Measurements from ENCODE around the gene UBAC1. TPM values are rescaled to one million over a fixed set of nuclear protein-coding genes. Genes with fewer than 3 reads are reported as not detected.
"Not testable (repeated sequence)": the region's sequence is repeated elsewhere in the genome, so short reads cannot be mapped to it uniquely, and the experiment has no call there.

UBAC1 gene
- total RNA-seq, 6 experiments from 2014 or later, result 15.2 to 27.0 (median 16.5) TPM

GRCh38 chr9:135948968-135949367, 12.2 kb downstream of the UBAC1 start:
- 67% methylated on average over 3 of the region's 4 CpGs for WGBS (ENCODE audit: insufficient coverage, low coverage, low lambda C conversion rate, missing lambda C conversion rate)
- ATAC-seq (no peak), DNase-seq (no peak)
- no peaks in the 10 kb centered on the region for H3K9me3 ChIP-seq
- H3K27me3 ChIP-seq, result no peaks in the 10 kb centered on the region
- TF ChIP-seq CTCF (IDR thresholded peaks at IDR 0.05) (no peak), POLR2A (IDR thresholded peaks at IDR 0.05) (no peak)
- peaks cover 0 to 50% (median 20%) of the 10 kb centered on the region in 4 donors for H3K36me3 ChIP-seq
- H3K27ac ChIP-seq, result no peak overlapping the region
- intact Hi-C loops (cut with DNase I), result no loop called here
- peaks cover 0 to 13% (median 0%) of the 10 kb centered on the region in 4 donors for H3K4me1 ChIP-seq
- no peak overlapping the region for H3K4me3 ChIP-seq

- Histone ChIP-seq H3K4me3 (no peak overlapping the region), H3K9me3 (no peaks in the 10 kb centered on the region), H3K27me3 (no peaks in the 10 kb centered on the region), H3K27ac (no peak overlapping the region), H3K4me1 (peaks cover 0 to 13% (median 0%) of the 10 kb centered on the region in 4 donors), H3K36me3 (peaks cover 0 to 52% (median 19%) of the 10 kb centered on the region in 4 donors)
- WGBS (ENCODE audit: insufficient coverage, low coverage, low lambda C conversion rate, missing lambda C conversion rate), result 100% methylated on average over 5 of the region's 11 CpGs
- intact Hi-C loops (cut with DNase I), result no loop called here
- DNase-seq (no peak), ATAC-seq (no peak)
- TF ChIP-seq CTCF (IDR thresholded peaks at IDR 0.05), result no peak
- TF ChIP-seq POLR2A (IDR thresholded peaks at IDR 0.05), result no peak
These were observed 12.7 kb downstream of the UBAC1 start for GRCh38 chr9:135948446-135948845.

GRCh38 chr9:135947582-135947981, 13.6 kb downstream of the UBAC1 start:
- H3K4me1 ChIP-seq, result peaks cover 0 to 7% (median 0%) of the 10 kb centered on the region in 4 donors
- intact Hi-C loops (cut with DNase I), result no loop called here
- no peaks in the 10 kb centered on the region for H3K9me3 ChIP-seq
- no peaks in the 10 kb centered on the region for H3K27me3 ChIP-seq
- TF ChIP-seq CTCF (IDR thresholded peaks at IDR 0.05) (no peak), POLR2A (IDR thresholded peaks at IDR 0.05) (no peak)
- no peak for DNase-seq
- H3K36me3 ChIP-seq, result peaks cover 0 to 57% (median 18%) of the 10 kb centered on the region in 4 donors
- 96% methylated on average over 10 of the region's 18 CpGs for WGBS (ENCODE audit: insufficient coverage, low coverage, low lambda C conversion rate, missing lambda C conversion rate)
- ATAC-seq, result no peak
- no peak overlapping the region for H3K27ac ChIP-seq
- H3K4me3 ChIP-seq, result no peak overlapping the region

- H3K27me3 ChIP-seq; ATAC-seq; DNase-seq; H3K4me1 ChIP-seq; H3K27ac ChIP-seq; H3K9me3 ChIP-seq; H3K4me3 ChIP-seq; intact Hi-C loops (cut with DNase I): not testable (repeated sequence)
- H3K36me3 ChIP-seq, result peaks cover 0 to 61% (median 19%) of the 10 kb centered on the region in 4 donors
- WGBS (ENCODE audit: insufficient coverage, low coverage, low lambda C conversion rate, missing lambda C conversion rate), result 92% methylated on average over 18 of the region's 19 CpGs
These were observed 14.1 kb downstream of the UBAC1 start for GRCh38 chr9:135947105-135947504.

- no peak for ATAC-seq
- no peak overlapping the region for H3K27ac ChIP-seq
- intact Hi-C loops (cut with DNase I), result no loop called here
- no peaks in the 10 kb centered on the region for H3K27me3 ChIP-seq
- no peaks in the 10 kb centered on the region for H3K9me3 ChIP-seq
- H3K4me1 ChIP-seq, result no peaks in the 10 kb centered on the region
- WGBS (ENCODE audit: insufficient coverage, low coverage, low lambda C conversion rate, missing lambda C conversion rate), result no CpG with 5 or more reads among the region's 14 CpGs
- DNase-seq, result no peak
- peaks cover 0 to 63% (median 22%) of the 10 kb centered on the region in 4 donors for H3K36me3 ChIP-seq
- H3K4me3 ChIP-seq, result no peak overlapping the region
- TF ChIP-seq POLR2A (IDR thresholded peaks at IDR 0.05) (no peak), CTCF (IDR thresholded peaks at IDR 0.05) (no peak)
These were observed 14.7 kb downstream of the UBAC1 start for GRCh38 chr9:135946392-135946994.
